Neural cell (in vitro differentiated cells): ENCODE measurements around the gene SNRNP200.

ENCODE experiments used
- EZH2 ChIP-seq: fragments of 200-600, 300-800 bp; shearing (Covaris generic), sonication (generic); IDR thresholded peaks from 2 replicates; pipeline ENCODE4 v1.6.1; 2014; ENCODE audit warnings: antibody characterized with exemption, low read length, borderline replicate concordance, mild to moderate bottlenecking; ENCODE audit not compliant: insufficient read depth, poor library complexity, severe bottlenecking
- POLR2AphosphoS5 ChIP-seq: IDR thresholded peaks from 2 replicates; pipeline ENCODE4 v1.6.1; 2012
- RAD21 ChIP-seq: fragments of 450-650 bp; conservative IDR thresholded peaks from 2 replicates; pipeline ENCODE4 v1.6.1; 2014; ENCODE audit warnings: antibody characterized with exemption, mild to moderate bottlenecking, moderate library complexity
- REST ChIP-seq: IDR thresholded peaks from 2 replicates; pipeline ENCODE4 v1.6.1; 2012; ENCODE audit warnings: borderline replicate concordance
- TAF1 ChIP-seq: IDR thresholded peaks from 2 replicates; pipeline ENCODE4 v1.6.1; 2012; ENCODE audit warnings: low read depth
- TF ChIP-seq, protein P1 (sequence below): fragments of 450-650 bp; IDR thresholded peaks from 2 replicates; pipeline ENCODE4 v1.5.1; 2014; ENCODE audit warnings: antibody characterized with exemption, mild to moderate bottlenecking, moderate library complexity; ENCODE audit not compliant: poor library complexity, severe bottlenecking

- TF ChIP-seq, protein P1, sequence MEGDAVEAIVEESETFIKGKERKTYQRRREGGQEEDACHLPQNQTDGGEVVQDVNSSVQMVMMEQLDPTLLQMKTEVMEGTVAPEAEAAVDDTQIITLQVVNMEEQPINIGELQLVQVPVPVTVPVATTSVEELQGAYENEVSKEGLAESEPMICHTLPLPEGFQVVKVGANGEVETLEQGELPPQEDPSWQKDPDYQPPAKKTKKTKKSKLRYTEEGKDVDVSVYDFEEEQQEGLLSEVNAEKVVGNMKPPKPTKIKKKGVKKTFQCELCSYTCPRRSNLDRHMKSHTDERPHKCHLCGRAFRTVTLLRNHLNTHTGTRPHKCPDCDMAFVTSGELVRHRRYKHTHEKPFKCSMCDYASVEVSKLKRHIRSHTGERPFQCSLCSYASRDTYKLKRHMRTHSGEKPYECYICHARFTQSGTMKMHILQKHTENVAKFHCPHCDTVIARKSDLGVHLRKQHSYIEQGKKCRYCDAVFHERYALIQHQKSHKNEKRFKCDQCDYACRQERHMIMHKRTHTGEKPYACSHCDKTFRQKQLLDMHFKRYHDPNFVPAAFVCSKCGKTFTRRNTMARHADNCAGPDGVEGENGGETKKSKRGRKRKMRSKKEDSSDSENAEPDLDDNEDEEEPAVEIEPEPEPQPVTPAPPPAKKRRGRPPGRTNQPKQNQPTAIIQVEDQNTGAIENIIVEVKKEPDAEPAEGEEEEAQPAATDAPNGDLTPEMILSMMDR: no peak
- TF ChIP-seq RAD21: no peak
- TF ChIP-seq POLR2AphosphoS5: no peak
- TF ChIP-seq EZH2: no peak
- no peak for TF ChIP-seq TAF1
- TF ChIP-seq REST: no peak
Observed at GRCh38 chr2:96243843-96244242, 61.5 kb downstream of the SNRNP200 start.
